Measurements from ENCODE around the gene CNOT10.
"Not testable (repeated sequence)": the region's sequence is repeated elsewhere in the genome, so short reads cannot be mapped to it uniquely, and the experiment has no call there.

The CNOT10 gene

GRCh38 chr3:32646761-32647160 lies 38.2 kb upstream of the CNOT10 start:
- CTCF ChIA-PET: no interaction called here
- no peak for DNase-seq (ENCODE audit: extremely low spot score)

DNA sequence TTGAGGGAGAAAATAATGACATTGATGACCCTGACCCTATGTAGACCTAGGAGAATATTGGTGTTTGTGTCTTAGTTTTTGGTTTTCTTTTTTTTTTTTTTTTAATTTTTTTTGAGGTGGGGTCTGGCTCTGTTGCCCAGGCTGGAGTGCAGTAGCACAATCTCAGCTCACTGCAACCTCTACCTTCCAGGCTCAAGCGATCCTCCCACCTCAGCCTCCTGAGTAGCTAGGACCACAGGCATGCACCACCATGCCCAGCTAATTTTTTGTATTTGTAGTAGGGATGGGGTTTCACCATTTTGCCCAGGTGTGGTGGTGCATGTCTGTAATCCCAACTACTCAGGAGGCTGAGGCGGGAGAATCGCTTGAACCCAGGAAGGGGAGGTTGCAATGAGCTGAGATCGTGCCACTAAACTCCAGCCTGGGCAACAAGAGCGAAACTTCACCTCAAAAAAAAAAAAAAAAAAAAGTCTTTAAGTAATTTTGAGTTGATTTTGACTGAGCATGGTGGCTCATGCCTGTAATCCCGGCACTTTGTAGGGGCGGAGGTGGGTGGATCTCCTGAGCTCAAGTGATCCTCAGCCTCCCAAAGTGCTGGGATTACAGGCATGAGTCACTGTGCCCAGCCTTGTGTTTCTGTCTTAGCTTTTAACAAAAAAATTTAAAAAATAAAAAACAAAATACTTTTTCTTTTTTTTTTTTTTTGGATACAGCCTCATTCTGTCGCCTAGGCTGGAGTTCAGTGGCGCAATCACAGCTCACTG lies 32.5 kb upstream of the CNOT10 start:
- ChIA-PET POLR2A (interaction anchor here (0.7 kb wide), 1 partner anchor 134 kb away, joined by 9 read pairs; no protein-coding TSS in a partner anchor), CTCF (interaction anchor here (1.0 to 1.5 kb wide), 3 partner anchors 10 to 29 kb away, joined by 3 read pairs; no protein-coding TSS in a partner anchor)
- DNase-seq (ENCODE audit: extremely low spot score): not testable (repeated sequence)

More at GRCh38 chr3:32646761-32647160, 38.2 kb upstream of the CNOT10 start:
- POLR2A ChIA-PET: no interaction called here
- TF ChIP-seq, protein P1, sequence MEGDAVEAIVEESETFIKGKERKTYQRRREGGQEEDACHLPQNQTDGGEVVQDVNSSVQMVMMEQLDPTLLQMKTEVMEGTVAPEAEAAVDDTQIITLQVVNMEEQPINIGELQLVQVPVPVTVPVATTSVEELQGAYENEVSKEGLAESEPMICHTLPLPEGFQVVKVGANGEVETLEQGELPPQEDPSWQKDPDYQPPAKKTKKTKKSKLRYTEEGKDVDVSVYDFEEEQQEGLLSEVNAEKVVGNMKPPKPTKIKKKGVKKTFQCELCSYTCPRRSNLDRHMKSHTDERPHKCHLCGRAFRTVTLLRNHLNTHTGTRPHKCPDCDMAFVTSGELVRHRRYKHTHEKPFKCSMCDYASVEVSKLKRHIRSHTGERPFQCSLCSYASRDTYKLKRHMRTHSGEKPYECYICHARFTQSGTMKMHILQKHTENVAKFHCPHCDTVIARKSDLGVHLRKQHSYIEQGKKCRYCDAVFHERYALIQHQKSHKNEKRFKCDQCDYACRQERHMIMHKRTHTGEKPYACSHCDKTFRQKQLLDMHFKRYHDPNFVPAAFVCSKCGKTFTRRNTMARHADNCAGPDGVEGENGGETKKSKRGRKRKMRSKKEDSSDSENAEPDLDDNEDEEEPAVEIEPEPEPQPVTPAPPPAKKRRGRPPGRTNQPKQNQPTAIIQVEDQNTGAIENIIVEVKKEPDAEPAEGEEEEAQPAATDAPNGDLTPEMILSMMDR (IDR thresholded peaks at IDR 0.05; ENCODE audit: control extremely low read depth, extremely low read depth, low read depth, missing control alignments): no peak

DNA sequence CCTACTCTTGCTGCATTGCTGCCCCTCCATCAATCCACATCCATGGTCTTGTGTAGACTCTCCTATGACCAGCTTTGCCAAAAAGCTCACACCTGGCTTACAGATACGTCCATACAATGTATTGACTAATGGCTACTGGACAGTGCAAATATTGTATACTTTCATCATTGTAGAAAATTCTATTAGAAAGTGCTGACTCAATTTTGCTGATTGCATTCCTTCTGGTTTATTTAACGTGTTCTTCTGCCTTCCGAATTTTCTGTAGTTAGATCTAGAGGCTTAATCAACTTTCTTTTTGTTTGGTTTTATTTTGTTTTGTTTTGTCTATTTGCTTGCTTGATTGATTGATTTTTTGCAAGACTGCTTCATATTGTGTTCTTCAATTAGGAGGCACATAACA lies 29.8 kb upstream of the CNOT10 start:
- POLR2A ChIA-PET: no interaction called here
- DNase-seq (ENCODE audit: extremely low spot score): no peak
- TF ChIP-seq, protein P1 (IDR thresholded peaks at IDR 0.05; ENCODE audit: control extremely low read depth, extremely low read depth, low read depth, missing control alignments): no peak
- CTCF ChIA-PET: interaction anchor here (1.1 kb wide), 1 partner anchor 145 kb away, joined by 5 read pairs; no protein-coding TSS in a partner anchor

DNA sequence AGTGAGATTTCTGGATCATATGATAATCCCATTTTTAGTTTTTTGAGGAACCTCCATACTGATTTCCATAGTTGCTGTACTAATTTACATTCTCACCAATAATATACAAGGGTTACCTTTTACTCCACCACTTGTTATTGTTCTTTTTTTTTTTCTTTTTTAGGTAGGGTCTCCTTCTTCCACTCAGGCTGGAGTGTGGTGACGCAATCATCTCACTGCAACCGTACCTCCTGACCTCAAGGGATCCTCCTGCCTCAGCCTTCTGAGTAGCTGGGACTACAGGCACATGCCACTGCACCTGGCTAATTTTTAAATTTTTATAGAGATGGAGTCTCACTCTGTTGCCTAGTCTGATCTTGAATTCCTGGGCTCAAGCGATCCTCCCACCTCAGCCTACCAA lies 24.4 kb upstream of the CNOT10 start:
- ChIA-PET CTCF (no interaction called here), POLR2A (no interaction called here)
- no peak for DNase-seq (ENCODE audit: extremely low spot score)
- TF ChIP-seq, protein P1 (IDR thresholded peaks at IDR 0.05; ENCODE audit: control extremely low read depth, extremely low read depth, low read depth, missing control alignments): no peak

DNA sequence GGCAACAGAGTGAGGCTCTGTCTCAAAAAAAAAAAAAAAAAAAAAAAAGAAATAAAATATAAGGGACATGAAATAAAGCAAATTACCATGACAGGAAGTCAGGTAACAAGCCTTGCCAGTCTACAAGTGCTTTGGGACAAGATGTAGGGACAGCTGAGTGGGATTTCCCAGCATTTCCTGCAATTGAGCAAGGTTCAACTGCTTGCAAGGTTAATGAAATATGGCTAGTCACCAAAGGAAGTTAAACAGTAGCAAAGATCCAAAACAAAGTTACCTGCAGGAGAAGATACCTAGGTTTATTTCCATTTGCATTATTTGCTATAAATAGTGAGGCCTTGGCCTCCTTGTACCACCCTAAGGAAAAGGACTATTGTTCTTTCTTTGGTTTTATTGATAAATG lies 22.3 kb upstream of the CNOT10 start:
- TF ChIP-seq, protein P1 (IDR thresholded peaks at IDR 0.05; ENCODE audit: control extremely low read depth, extremely low read depth, low read depth, missing control alignments): no peak
- DNase-seq (ENCODE audit: extremely low spot score): no peak
- ChIA-PET POLR2A (no interaction called here), CTCF (interaction anchor here (1.2 kb wide), 1 partner anchor 10 kb away, joined by 3 read pairs; no protein-coding TSS in a partner anchor)

- CTCF ChIA-PET: interaction anchor here (1.0 to 1.4 kb wide), 5 partner anchors 9 to 158 kb away, joined by 3 to 4 read pairs (median 3); no protein-coding TSS in a partner anchor
- peak; percentile 69 for DNase-seq (ENCODE audit: extremely low spot score)
- TF ChIP-seq, protein P1 (IDR thresholded peaks at IDR 0.05; ENCODE audit: control extremely low read depth, extremely low read depth, low read depth, missing control alignments): peak; percentile 28
- POLR2A ChIA-PET: not testable (repeated sequence)
Measured at GRCh38 chr3:32664630-32665075, 20.3 kb upstream of the CNOT10 start.

DNA sequence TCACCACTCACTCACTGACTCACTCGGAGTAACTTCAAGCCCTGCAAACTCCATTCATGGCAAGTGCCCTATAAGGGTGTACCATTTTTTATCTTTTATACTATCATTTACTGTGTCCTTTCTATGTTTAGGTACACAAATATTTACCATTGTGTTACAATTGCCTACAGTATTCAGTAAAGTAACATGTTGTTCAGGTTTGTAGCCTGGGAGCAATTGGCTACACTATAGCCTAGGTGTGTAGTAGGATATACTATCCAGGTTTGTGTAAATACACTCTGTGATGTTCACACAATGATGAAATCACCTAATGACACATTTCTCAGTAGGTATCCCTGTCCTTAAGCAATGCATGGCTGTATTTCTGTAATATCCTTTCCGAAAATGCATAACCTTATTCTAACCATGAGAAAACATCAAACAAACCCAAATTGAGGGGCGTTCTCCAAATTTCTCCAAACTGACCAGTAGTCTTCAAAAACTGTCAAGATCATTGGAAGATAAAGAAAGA lies 17.9 kb upstream of the CNOT10 start:
- CTCF ChIA-PET: interaction anchor here (0.9 to 1.6 kb wide), 4 partner anchors 153 to 159 kb away, joined by 3 to 6 read pairs (median 3); no protein-coding TSS in a partner anchor
- DNase-seq (ENCODE audit: extremely low spot score): no peak
- POLR2A ChIA-PET: no interaction called here
- TF ChIP-seq, protein P1 (IDR thresholded peaks at IDR 0.05; ENCODE audit: control extremely low read depth, extremely low read depth, low read depth, missing control alignments): no peak

DNA sequence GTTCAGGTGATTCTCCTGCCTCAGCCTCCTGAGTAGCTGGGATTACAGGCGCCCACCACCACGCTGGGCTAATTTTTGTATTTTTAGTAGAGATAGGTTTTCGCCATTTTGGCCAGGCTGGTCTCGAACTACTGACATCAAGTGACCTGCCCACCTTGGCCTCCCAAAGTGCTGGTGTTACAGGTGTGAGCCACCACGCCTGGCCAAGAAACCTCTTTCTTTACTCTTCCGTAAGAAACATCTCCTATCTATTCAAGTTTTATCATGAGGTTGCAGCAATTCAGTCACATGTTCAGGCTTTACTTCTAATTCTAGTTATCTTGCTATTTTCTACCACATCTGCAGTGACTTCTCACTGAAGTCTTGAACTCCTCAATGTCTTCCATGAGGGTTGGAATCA lies 15.8 kb upstream of the CNOT10 start:
- CTCF ChIA-PET; POLR2A ChIA-PET; DNase-seq (ENCODE audit: extremely low spot score): not testable (repeated sequence)

DNA sequence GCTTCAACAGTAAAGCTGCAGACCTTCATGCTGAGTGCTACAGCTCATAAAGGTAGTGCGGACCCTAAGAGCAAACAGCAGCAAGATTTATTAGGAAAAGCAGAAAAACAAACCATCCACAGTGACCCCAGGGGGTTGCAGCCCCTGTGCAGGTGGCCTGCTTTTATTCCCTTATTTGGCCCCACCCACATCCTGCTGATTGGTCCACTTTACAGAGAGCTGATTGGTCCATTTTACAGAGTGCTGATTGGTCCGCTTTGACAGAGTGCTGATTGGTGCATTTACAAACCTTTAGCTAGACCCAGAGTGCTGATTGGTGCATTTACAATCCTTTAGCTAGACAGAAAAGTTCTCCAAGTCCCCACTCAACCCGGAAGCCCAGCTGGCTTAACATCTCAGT lies 11.3 kb upstream of the CNOT10 start:
- CTCF ChIA-PET: interaction anchor here (1.0 to 1.6 kb wide), 4 partner anchors 9 to 498 kb away, joined by 3 to 4 read pairs (median 4); no protein-coding TSS in a partner anchor
- DNase-seq (ENCODE audit: extremely low spot score); POLR2A ChIA-PET: not testable (repeated sequence)
